GM18505 (cell line): ENCODE measurements around the gene MYRIP.

Source experiments
- ATAC-seq: cut with Tn5 transposase; IDR thresholded peaks from one replicate; pipeline ENCODE4 v1.9.1; 2021; ENCODE audit not compliant: unreplicated experiment
- POLR2A ChIP-seq: IDR thresholded peaks from 4 replicates; pipeline ENCODE4 v1.6.1; 2011; ENCODE audit warnings: borderline replicate concordance; ENCODE audit not compliant: insufficient read depth, insufficient read length; ENCODE audit errors: extremely low read depth

MYRIP gene

GRCh38 chr3:40292637-40293349 is 483.4 kb downstream of the MYRIP start:
- no peak for TF ChIP-seq POLR2A
- no peak for ATAC-seq

DNA sequence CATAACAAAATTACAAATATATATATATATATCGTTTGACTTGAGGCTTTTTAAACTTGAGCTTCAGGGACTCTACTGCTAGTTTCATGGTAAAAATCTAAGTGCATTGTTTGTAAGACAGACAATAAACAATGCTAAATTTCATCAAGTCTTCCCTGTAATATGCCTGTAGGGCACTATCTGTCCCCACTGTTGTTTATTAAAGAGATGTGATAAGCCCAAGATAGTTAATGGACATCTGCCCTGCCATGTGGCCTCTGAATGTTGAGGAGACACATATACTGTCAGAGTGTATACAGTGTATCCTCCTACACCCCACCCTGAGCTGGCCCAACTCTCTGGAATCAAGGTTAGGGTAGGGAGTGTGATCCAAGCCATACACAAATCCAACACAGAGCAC is 485.0 kb downstream of the MYRIP start:
- no peak for TF ChIP-seq POLR2A
- ATAC-seq = no peak

DNA sequence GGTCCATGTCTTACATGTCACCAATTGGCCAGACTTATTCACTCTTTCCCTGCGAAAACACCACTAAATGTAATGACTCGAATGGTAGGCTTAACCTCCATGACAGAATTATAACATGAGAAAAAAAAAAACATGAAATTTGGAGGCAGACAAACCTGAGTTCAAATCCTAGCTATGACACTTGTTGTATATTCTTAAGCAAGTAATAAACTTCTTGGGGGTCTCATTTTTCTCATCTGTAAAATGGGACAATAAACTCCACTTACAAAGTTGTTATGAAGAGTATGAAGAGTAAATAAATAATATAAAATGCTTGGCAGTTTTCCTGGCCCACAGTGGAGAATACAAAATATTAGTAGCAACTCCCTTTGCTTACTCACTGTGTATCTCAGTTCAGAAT is 488.7 kb downstream of the MYRIP start:
- no peak for ATAC-seq
- TF ChIP-seq POLR2A = no peak

- TF ChIP-seq POLR2A = no peak
Observed at GRCh38 chr3:40299130-40299720, 489.8 kb downstream of the MYRIP start.

DNA sequence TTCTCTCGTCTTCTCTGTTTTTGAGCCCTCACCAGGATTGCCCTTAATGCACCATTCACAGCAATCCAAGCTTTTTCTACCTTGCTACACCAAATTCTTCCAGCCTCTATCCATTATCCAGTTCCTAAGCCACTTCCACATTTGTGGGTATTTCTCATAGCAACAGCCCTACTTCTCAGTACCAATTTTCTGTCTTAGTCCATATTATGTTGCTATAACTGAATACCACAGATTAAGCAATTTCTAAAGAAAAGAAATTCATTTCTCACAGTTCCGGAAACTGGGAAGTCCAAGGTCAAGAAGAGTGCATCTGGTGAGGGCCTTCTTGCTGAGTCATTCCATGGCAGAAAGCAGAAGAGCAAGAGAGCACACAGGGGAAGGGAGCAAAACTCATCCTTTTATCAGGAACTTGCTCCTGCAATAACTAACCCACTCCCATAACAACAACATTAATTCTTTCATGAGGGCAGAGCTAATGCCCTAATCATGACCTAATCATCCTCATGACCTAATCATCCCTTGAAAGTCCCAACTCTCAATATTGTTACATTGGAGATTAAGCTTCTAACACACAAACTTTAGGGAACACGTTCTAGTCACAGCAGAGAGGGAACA is 490.4 kb downstream of the MYRIP start:
- TF ChIP-seq POLR2A = no peak
- no peak for ATAC-seq

More at GRCh38 chr3:40299130-40299720, 489.8 kb downstream of the MYRIP start:
- no peak for ATAC-seq

DNA sequence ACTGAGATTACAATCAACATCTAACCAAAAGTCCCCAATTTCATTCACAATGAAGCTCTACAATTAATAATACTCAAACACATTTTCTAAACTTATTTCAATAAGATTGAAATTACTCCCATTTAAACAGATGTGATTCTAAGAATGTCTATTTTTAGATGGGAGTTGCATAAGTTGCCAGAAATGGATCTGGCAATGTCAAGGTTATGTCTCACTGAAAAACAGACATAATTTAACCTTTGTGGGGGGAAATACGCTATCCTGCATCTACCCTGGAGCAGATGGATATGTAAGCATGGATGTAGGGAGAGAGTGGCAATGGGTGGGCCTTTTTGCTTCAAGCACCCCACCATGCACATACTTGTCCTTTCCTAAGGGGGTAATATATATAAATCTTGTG is 493.4 kb downstream of the MYRIP start:
- no peak for TF ChIP-seq POLR2A

GRCh38 chr3:40304352-40304751 is 494.9 kb downstream of the MYRIP start:
- no peak for ATAC-seq
- TF ChIP-seq POLR2A = no peak

More for the DNA sequence above, 493.4 kb downstream of the MYRIP start:
- no peak for ATAC-seq

- ATAC-seq = no peak
- no peak for TF ChIP-seq POLR2A
Observed at GRCh38 chr3:40306336-40306735, 496.9 kb downstream of the MYRIP start.

- ATAC-seq = no peak
- no peak for TF ChIP-seq POLR2A
Observed at GRCh38 chr3:40307176-40307575, 497.8 kb downstream of the MYRIP start.

DNA sequence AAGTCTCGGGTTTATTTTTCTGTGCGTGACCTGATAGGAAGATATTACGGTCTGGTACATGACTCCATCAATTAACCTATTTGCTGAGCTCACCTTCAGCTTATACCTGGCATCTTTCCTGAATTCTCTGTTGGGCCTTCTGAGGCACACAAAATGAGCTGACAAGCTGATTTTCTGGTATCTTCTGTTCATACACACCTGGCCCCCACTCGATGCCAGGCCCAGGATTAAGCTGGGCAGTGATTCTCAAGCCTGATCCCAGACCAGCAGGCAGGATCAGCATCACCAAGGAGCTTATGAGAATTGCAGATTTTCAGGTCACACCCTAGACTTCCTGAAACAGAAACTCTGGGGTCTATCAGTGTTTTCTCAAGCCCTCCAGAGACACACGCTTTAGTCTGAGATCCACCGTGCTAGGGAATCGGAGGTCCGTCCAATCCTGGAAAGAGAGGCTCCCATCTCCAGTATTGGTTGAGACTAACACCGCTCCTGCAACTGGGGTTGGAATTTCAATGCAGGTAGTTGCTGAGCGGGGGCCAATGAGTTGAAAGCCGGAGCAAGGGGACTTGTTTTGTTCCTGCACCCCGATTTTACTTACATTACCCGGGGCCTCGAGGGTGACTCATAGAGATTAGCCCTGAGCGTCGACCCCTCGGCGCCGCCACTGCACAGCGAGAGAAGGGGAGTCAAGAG is 499.5 kb downstream of the MYRIP start:
- TF ChIP-seq POLR2A = no peak
- no peak for ATAC-seq

DNA sequence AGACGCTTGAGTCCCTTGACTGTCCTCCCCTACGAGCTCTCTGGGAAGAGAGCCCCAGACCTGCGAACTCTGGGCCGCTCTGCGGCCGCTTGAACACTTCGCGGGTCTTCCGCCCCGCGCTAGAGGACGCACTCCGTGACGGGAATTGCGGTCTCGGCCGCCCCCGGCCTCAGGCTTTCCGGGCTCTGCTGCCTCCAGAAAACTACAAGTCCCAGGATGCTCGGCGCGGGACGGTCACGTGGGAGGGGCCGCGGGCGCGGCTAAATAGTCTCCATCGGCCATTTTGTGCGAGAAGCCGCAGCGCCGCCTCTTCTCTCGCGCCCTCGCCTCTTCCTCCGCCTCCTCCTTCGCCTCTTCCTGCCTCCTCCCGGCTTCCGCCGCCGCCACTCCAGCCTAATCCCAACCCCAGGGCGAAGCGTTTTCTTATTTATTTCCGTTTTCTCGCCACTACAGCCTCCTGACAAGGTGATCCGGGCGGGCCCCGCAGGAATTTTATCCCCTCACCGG is 500.1 kb downstream of the MYRIP start, which contains the start of gene EIF1B:
Gene EIF1B (plus strand): TSS at position 290 of the 507 bp plus-strand sequence. CDS start 235 bp downstream, outside the sequence.
- ATAC-seq = peak; percentile 98
- peak; percentile 96 for TF ChIP-seq POLR2A
